ENCODE results near the gene WHRN.

Gene WHRN

GRCh38 chr9:114505187-114506081, at the start of gene WHRN:
TSS of gene WHRN (minus strand) at chr9:114505473. CDS start at chr9:114504801, 672 bp downstream.
- DNase-seq (ENCODE audit: low spot score) = peak; percentile 92

GRCh38 chr9:114553202-114553601, 47.9 kb upstream of the WHRN start:
- no peak for DNase-seq (ENCODE audit: low spot score)

- no peak for DNase-seq (ENCODE audit: low spot score)
Observed at GRCh38 chr9:114552706-114553105, 47.4 kb upstream of the WHRN start.

GRCh38 chr9:114551750-114552685, 46.7 kb upstream of the WHRN start:
- no peak for DNase-seq (ENCODE audit: low spot score)

- no peak for DNase-seq (ENCODE audit: low spot score)
Observed at GRCh38 chr9:114549697-114550330, 44.5 kb upstream of the WHRN start.

GRCh38 chr9:114546851-114547250, 41.6 kb upstream of the WHRN start:
- no peak for DNase-seq (ENCODE audit: low spot score)

GRCh38 chr9:114545055-114545454, 39.8 kb upstream of the WHRN start:
- DNase-seq (ENCODE audit: low spot score) = no peak

- DNase-seq (ENCODE audit: low spot score) = no peak
Observed at GRCh38 chr9:114539701-114540380, 34.6 kb upstream of the WHRN start.

GRCh38 chr9:114538241-114538640, 33.0 kb upstream of the WHRN start:
- DNase-seq (ENCODE audit: low spot score) = peak; percentile 34

GRCh38 chr9:114532561-114533237, 27.4 kb upstream of the WHRN start:
- DNase-seq (ENCODE audit: low spot score) = no peak

- DNase-seq (ENCODE audit: low spot score) = no peak
Observed at GRCh38 chr9:114529285-114529684, 24.0 kb upstream of the WHRN start.

- DNase-seq (ENCODE audit: low spot score) = no peak
Observed at GRCh38 chr9:114526807-114527206, 21.5 kb upstream of the WHRN start.

GRCh38 chr9:114525513-114525912, 20.2 kb upstream of the WHRN start:
- DNase-seq (ENCODE audit: low spot score) = no peak

- DNase-seq (ENCODE audit: low spot score) = no peak
Observed at GRCh38 chr9:114524247-114524681, 19.0 kb upstream of the WHRN start.

- DNase-seq (ENCODE audit: low spot score) = no peak
Observed at GRCh38 chr9:114522847-114523246, 17.6 kb upstream of the WHRN start.

GRCh38 chr9:114522286-114522685, 17.0 kb upstream of the WHRN start:
- DNase-seq (ENCODE audit: low spot score) = no peak

GRCh38 chr9:114521846-114522245, 16.6 kb upstream of the WHRN start:
- DNase-seq (ENCODE audit: low spot score) = no peak

GRCh38 chr9:114518599-114519022, 13.3 kb upstream of the WHRN start:
- DNase-seq (ENCODE audit: low spot score) = no peak

- DNase-seq (ENCODE audit: low spot score) = no peak
Observed at GRCh38 chr9:114518120-114518519, 12.8 kb upstream of the WHRN start.

GRCh38 chr9:114516913-114517312, 11.6 kb upstream of the WHRN start:
- DNase-seq (ENCODE audit: low spot score) = no peak

- DNase-seq (ENCODE audit: low spot score) = no peak
Observed at GRCh38 chr9:114515528-114515927, 10.3 kb upstream of the WHRN start.
